Neural crest cell (in vitro differentiated cells): ENCODE results near the gene FBXO21. TPM values are rescaled to one million over a fixed set of nuclear protein-coding genes. Genes with fewer than 3 reads are reported as not detected.
A peak's percentile ranks its signal among the peaks of the same experiment; 100 is the strongest.
"Not testable (repeated sequence)": the region's sequence is repeated elsewhere in the genome, so short reads cannot be mapped to it uniquely, and the experiment has no call there.

ENCODE experiments used
- DNase-seq: peaks from one replicate; pipeline ENCODE4 v3.0.0; 2021; ENCODE audit warnings: low read depth, mixed read lengths, low spot score
- H3K27ac Mint-ChIP-seq: one replicate; pipeline ENCODE4 v1.8.0; 2021; ENCODE audit warnings: mild to moderate bottlenecking, mixed read lengths; ENCODE audit not compliant: unreplicated experiment
- H3K27me3 Mint-ChIP-seq: 2 replicates; pipeline ENCODE4 v1.8.0; 2021; ENCODE audit warnings: low read depth, mild to moderate bottlenecking, mixed read lengths
- H3K36me3 Mint-ChIP-seq: 2 replicates; pipeline ENCODE4 v1.8.0; 2021; ENCODE audit warnings: low read depth, mild to moderate bottlenecking, mixed read lengths
- H3K4me1 Mint-ChIP-seq: 2 replicates; pipeline ENCODE4 v1.8.0; 2021; ENCODE audit warnings: mixed read lengths
- H3K4me3 Mint-ChIP-seq: one replicate; pipeline ENCODE4 v1.8.0; 2021; ENCODE audit warnings: mild to moderate bottlenecking, mixed read lengths
- H3K9me3 Mint-ChIP-seq: 2 replicates; pipeline ENCODE4 v1.8.0; 2021; ENCODE audit warnings: mixed read lengths
- CTCF ChIP-seq: fragments of 200-600 bp; sonication (generic); conservative IDR thresholded peaks from 2 replicates; pipeline ENCODE4 v1.5.0; 2021; ENCODE audit warnings: antibody characterized with exemption, mild to moderate bottlenecking
- total RNA-seq: library from RNA; stranded (reverse); gene quantifications from 2 replicates; pipeline ENCODE4 v1.2.1, GENCODE V29; 2021

The FBXO21 gene
- total RNA-seq, 1 donor from 2014 or later: 60.3 TPM

GRCh38 chr12:117202033-117202432 is 11.8 kb upstream of the FBXO21 start:
- Mint-ChIP-seq H3K27ac (no peak overlapping the region), H3K36me3 (no peaks in the 10 kb centered on the region), H3K27me3 (peaks cover 16% of the 10 kb centered on the region), H3K4me3 (no peak overlapping the region), H3K4me1 (no peaks in the 10 kb centered on the region), H3K9me3 (peaks cover 3% of the 10 kb centered on the region)
- DNase-seq: no peak
- no peak for TF ChIP-seq CTCF

- peaks cover 14% of the 10 kb centered on the region for H3K27me3 Mint-ChIP-seq
- peak overlapping the region; percentile 51 for H3K27ac Mint-ChIP-seq
- H3K9me3 Mint-ChIP-seq, DNase-seq, H3K36me3 Mint-ChIP-seq, H3K4me3 Mint-ChIP-seq, H3K4me1 Mint-ChIP-seq: not testable (repeated sequence)
These were observed 9.9 kb upstream of the FBXO21 start for GRCh38 chr12:117199956-117200744.

- not testable (repeated sequence) for H3K4me1 Mint-ChIP-seq, DNase-seq, H3K4me3 Mint-ChIP-seq, H3K27ac Mint-ChIP-seq, H3K36me3 Mint-ChIP-seq, H3K9me3 Mint-ChIP-seq
- peaks cover 13% of the 10 kb centered on the region for H3K27me3 Mint-ChIP-seq
These were observed 6.1 kb upstream of the FBXO21 start for GRCh38 chr12:117196334-117196733.

- H3K36me3 Mint-ChIP-seq, H3K4me3 Mint-ChIP-seq, H3K27me3 Mint-ChIP-seq, DNase-seq, H3K27ac Mint-ChIP-seq, H3K9me3 Mint-ChIP-seq, H3K4me1 Mint-ChIP-seq: not testable (repeated sequence)
These were observed 4.8 kb upstream of the FBXO21 start for GRCh38 chr12:117195027-117195426.

GRCh38 chr12:117193903-117194302 is 3.6 kb upstream of the FBXO21 start:
- peak overlapping the region; percentile 31 for H3K4me3 Mint-ChIP-seq
- H3K4me1 Mint-ChIP-seq: peaks cover 13% of the 10 kb centered on the region
- no peak overlapping the region for H3K27ac Mint-ChIP-seq
- H3K9me3 Mint-ChIP-seq: no peaks in the 10 kb centered on the region
- peaks cover 10% of the 10 kb centered on the region for H3K27me3 Mint-ChIP-seq
- TF ChIP-seq CTCF: no peak
- H3K36me3 Mint-ChIP-seq: no peaks in the 10 kb centered on the region
- no peak for DNase-seq

- H3K4me1 Mint-ChIP-seq: peaks cover 21% of the 10 kb centered on the region
- H3K4me3 Mint-ChIP-seq, H3K27me3 Mint-ChIP-seq, H3K9me3 Mint-ChIP-seq, H3K27ac Mint-ChIP-seq, DNase-seq, H3K36me3 Mint-ChIP-seq: not testable (repeated sequence)
These were observed 2.3 kb upstream of the FBXO21 start for GRCh38 chr12:117192581-117192980.

- peaks cover 24% of the 10 kb centered on the region for H3K4me1 Mint-ChIP-seq
- H3K27ac Mint-ChIP-seq: no peak overlapping the region
- peak overlapping the region; percentile 72 for H3K4me3 Mint-ChIP-seq
These were observed 1.8 kb upstream of the FBXO21 start for GRCh38 chr12:117192057-117192456.

More at GRCh38 chr12:117192057-117192456, 1.8 kb upstream of the FBXO21 start:
- H3K9me3 Mint-ChIP-seq: no peaks in the 10 kb centered on the region
- TF ChIP-seq CTCF: no peak
- DNase-seq: no peak
- H3K27me3 Mint-ChIP-seq: peaks cover 10% of the 10 kb centered on the region
- peaks cover 3% of the 10 kb centered on the region for H3K36me3 Mint-ChIP-seq
